Muscle of leg (tissue), 11 donors: ENCODE results near the gene PSMC4. TPM values are rescaled to one million over a fixed set of nuclear protein-coding genes. Genes with fewer than 3 reads are reported as not detected.
"Not testable (repeated sequence)": the region's sequence is repeated elsewhere in the genome, so short reads cannot be mapped to it uniquely, and the experiment has no call there.

Experiments used
- DNase-seq: peaks from one replicate; pipeline ENCODE4 v3.0.0; 2013
- H3K27ac ChIP-seq: one replicate; pipeline ENCODE4 v1.5.1; 2013; ENCODE audit warnings: mild to moderate bottlenecking, low read length, control low read depth
- H3K27me3 ChIP-seq: one replicate; pipeline ENCODE4 v1.6.1; 2013; ENCODE audit warnings: low read length; ENCODE audit not compliant: control insufficient read depth, insufficient read depth
- H3K36me3 ChIP-seq: one replicate; pipeline ENCODE4 v1.6.1; 2013; ENCODE audit warnings: low read length; ENCODE audit not compliant: control insufficient read depth, insufficient read depth
- H3K4me1 ChIP-seq: one replicate; pipeline ENCODE4 v1.6.1; 2013; ENCODE audit warnings: low read length; ENCODE audit not compliant: control insufficient read depth, insufficient read depth
- H3K4me3 ChIP-seq: one replicate; pipeline ENCODE4 v1.5.1; 2013; ENCODE audit warnings: low read length, control low read depth
- H3K9me3 ChIP-seq: replicated peaks from 2 replicates; pipeline ENCODE4 v1.6.1; 2013; ENCODE audit warnings: low read depth, low read length; ENCODE audit not compliant: control insufficient read depth
- WGBS: methylation state at CpG from one replicate; pipeline ENCODE4 v1.1.5; 2013; ENCODE audit warnings: missing lambda C conversion rate; ENCODE audit not compliant: insufficient coverage; 5-methylcytosine and 5-hydroxymethylcytosine counted together
- polyA plus RNA-seq, 8 donors: library from polyadenylated mRNA; unstranded; fragments of 120-200 nt; gene quantifications; one replicate each; pipeline versions ENCODE4 v1.2.1 to v1.2.3, GENCODE V29; 2013; ENCODE audit warnings: inconsistent platforms in 1 of 8, low replicate concordance in 1 of 8; ENCODE audit not compliant: insufficient read length in 8 of 8, insufficient read depth in 1 of 8
- total RNA-seq: library from RNA; stranded (reverse); fragments of 120-200 nt; gene quantifications from one replicate; pipeline ENCODE4 v1.2.4, GENCODE V29; 2013

The PSMC4 gene
- total and polyA plus RNA-seq, 9 donors, result 53.4 to 66.7 (median 60.6) TPM

- H3K27me3 ChIP-seq, result not testable (repeated sequence)
Observed at GRCh38 chr19:39959407-39959806, 11.6 kb upstream of the PSMC4 start.

DNA sequence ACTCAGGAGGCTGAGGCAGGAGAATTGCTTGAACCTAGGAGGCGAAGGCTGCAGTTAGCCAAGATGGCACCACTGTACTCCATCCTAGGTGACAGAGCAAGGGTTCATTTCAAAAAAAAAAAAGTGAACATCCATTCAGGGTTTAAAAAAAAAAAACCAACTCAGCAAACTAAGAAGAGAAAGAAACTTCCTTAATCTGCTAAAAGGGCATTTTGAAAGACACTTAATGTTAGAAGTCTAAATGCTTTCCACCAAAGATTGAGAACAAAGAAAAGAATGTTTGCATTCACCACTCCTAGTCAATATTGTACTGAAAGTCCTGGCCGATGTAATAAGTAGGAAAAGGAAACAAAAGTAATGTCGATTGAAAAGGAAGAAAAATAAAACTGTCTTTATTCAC is 7.1 kb upstream of the PSMC4 start:
- H3K9me3 ChIP-seq, result no peaks in the 10 kb centered on the region
- no peak overlapping the region for H3K4me3 ChIP-seq
- DNase-seq, result no peak
- no peaks in the 10 kb centered on the region for H3K36me3 ChIP-seq
- no peaks in the 10 kb centered on the region for H3K27me3 ChIP-seq
- H3K27ac ChIP-seq, result no peak overlapping the region
- no CpG with 5 or more reads among the region's 3 CpGs for WGBS
- no peaks in the 10 kb centered on the region for H3K4me1 ChIP-seq

More at GRCh38 chr19:39959407-39959806, 11.6 kb upstream of the PSMC4 start:
- H3K4me1 ChIP-seq, H3K4me3 ChIP-seq, H3K36me3 ChIP-seq, H3K27ac ChIP-seq, H3K9me3 ChIP-seq, DNase-seq: not testable (repeated sequence)
- no CpG with 5 or more reads among the region's 13 CpGs for WGBS

- H3K27me3 ChIP-seq, result no peaks in the 10 kb centered on the region
- H3K9me3 ChIP-seq, result no peaks in the 10 kb centered on the region
- no peak overlapping the region for H3K27ac ChIP-seq
- no peaks in the 10 kb centered on the region for H3K36me3 ChIP-seq
- DNase-seq, result no peak
- WGBS, result no CpG with 5 or more reads among the region's 6 CpGs
- H3K4me1 ChIP-seq, result peaks cover 9% of the 10 kb centered on the region
- H3K4me3 ChIP-seq, result no peak overlapping the region
Observed at GRCh38 chr19:39966617-39967016, 4.3 kb upstream of the PSMC4 start.

DNA sequence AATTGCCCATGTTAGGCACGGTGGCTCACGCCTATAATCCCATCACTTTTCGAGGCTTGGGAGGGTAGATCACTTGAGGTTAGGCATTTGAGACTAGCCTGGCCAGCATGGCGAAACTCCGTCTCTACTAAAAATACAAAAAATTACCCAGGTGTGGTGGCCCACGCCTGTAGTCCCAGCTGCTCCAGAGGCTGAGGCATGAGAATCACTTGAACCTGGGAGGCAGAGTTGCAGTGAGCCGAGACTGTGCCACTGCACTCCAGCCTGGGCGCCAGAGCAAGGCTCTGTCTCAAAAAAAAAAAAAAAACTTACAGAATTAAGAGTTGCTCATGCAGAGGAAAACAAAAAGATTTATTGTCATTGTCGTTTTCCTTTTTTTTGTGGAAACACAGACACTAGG is 3.4 kb upstream of the PSMC4 start:
- DNase-seq, result no peak
- WGBS, result 82% methylated on average over 6 of the region's 9 CpGs
- Histone ChIP-seq H3K27me3 (no peaks in the 10 kb centered on the region), H3K4me3 (no peak overlapping the region), H3K4me1 (peaks cover 15% of the 10 kb centered on the region), H3K27ac (no peak overlapping the region), H3K36me3 (peaks cover 4% of the 10 kb centered on the region), H3K9me3 (no peaks in the 10 kb centered on the region)

GRCh38 chr19:39968789-39969188 is 2.2 kb upstream of the PSMC4 start:
- 93% methylated on average over 7 of the region's 15 CpGs for WGBS
- DNase-seq, result no peak
- Histone ChIP-seq H3K36me3 (peaks cover 10% of the 10 kb centered on the region), H3K27me3 (no peaks in the 10 kb centered on the region), H3K4me3 (no peak overlapping the region), H3K9me3 (no peaks in the 10 kb centered on the region), H3K4me1 (peaks cover 15% of the 10 kb centered on the region), H3K27ac (no peak overlapping the region)

- Histone ChIP-seq H3K27me3 (no peaks in the 10 kb centered on the region), H3K36me3 (peaks cover 15% of the 10 kb centered on the region), H3K27ac (no peak overlapping the region), H3K4me3 (no peak overlapping the region), H3K9me3 (no peaks in the 10 kb centered on the region), H3K4me1 (peaks cover 15% of the 10 kb centered on the region)
- DNase-seq, result no peak
- WGBS, result no CpG with 5 or more reads among the region's 6 CpGs
Observed at GRCh38 chr19:39969266-39969665, 1.7 kb upstream of the PSMC4 start.

GRCh38 chr19:39969681-39970424 is 1.1 kb upstream of the PSMC4 start:
- DNase-seq, result no peak
- Histone ChIP-seq H3K4me1 (peaks cover 15% of the 10 kb centered on the region), H3K27ac (peak overlapping the region; percentile 93), H3K9me3 (no peaks in the 10 kb centered on the region), H3K4me3 (peak overlapping the region; percentile 71), H3K27me3 (no peaks in the 10 kb centered on the region), H3K36me3 (peaks cover 21% of the 10 kb centered on the region)
- 90% methylated on average over 4 of the region's 13 CpGs for WGBS

- no peaks in the 10 kb centered on the region for H3K9me3 ChIP-seq
- WGBS, result 7% methylated on average over 11 of the region's 11 CpGs
- H3K36me3 ChIP-seq, result peaks cover 24% of the 10 kb centered on the region
- peaks cover 15% of the 10 kb centered on the region for H3K4me1 ChIP-seq
- H3K27me3 ChIP-seq, result no peaks in the 10 kb centered on the region
- peak overlapping the region; percentile 71 for H3K4me3 ChIP-seq
- peak; percentile 58 for DNase-seq
- peak overlapping the region; percentile 93 for H3K27ac ChIP-seq
Observed at GRCh38 chr19:39970425-39970674, 615 bp upstream of the PSMC4 start.

GRCh38 chr19:39971380-39972035 is 543 bp downstream of the PSMC4 start:
- H3K27me3 ChIP-seq, result no peaks in the 10 kb centered on the region
- no peak for DNase-seq
- WGBS, result 3% methylated on average over 21 of the region's 21 CpGs
- H3K4me1 ChIP-seq, result peaks cover 15% of the 10 kb centered on the region
- H3K36me3 ChIP-seq, result peaks cover 29% of the 10 kb centered on the region
- peak overlapping the region; percentile 98 for H3K4me3 ChIP-seq
- H3K9me3 ChIP-seq, result no peaks in the 10 kb centered on the region
- peak overlapping the region; percentile 88 for H3K27ac ChIP-seq

- Histone ChIP-seq H3K9me3 (no peaks in the 10 kb centered on the region), H3K27ac (no peak overlapping the region), H3K27me3 (no peaks in the 10 kb centered on the region), H3K4me1 (peaks cover 15% of the 10 kb centered on the region), H3K4me3 (no peak overlapping the region), H3K36me3 (peaks cover 57% of the 10 kb centered on the region)
- 86% methylated on average over 20 of the region's 24 CpGs for WGBS
- no peak for DNase-seq
Observed at GRCh38 chr19:39974377-39975155, 3.6 kb downstream of the PSMC4 start.
